ENCODE measurements around the gene NANOS3.

NANOS3 gene

GRCh38 chr19:13876834-13877233 lies at the start of gene NANOS3:
TSS of gene NANOS3 (plus strand) at chr19:13877134. CDS start at chr19:13877249, 115 bp downstream.
- no peak for DNase-seq

GRCh38 chr19:13827656-13828055 lies 49.3 kb upstream of the NANOS3 start:
- no peak for DNase-seq

- no peak for DNase-seq
These were observed 46.7 kb upstream of the NANOS3 start for GRCh38 chr19:13830114-13830740.

- DNase-seq = no peak
These were observed 46.0 kb upstream of the NANOS3 start for GRCh38 chr19:13830741-13831536.

- no peak for DNase-seq
These were observed 45.1 kb upstream of the NANOS3 start for GRCh38 chr19:13831537-13832467.

- peak; percentile 55 for DNase-seq
These were observed 43.3 kb upstream of the NANOS3 start for GRCh38 chr19:13833330-13834243.

GRCh38 chr19:13834244-13835069 lies 42.5 kb upstream of the NANOS3 start:
- DNase-seq = no peak

- no peak for DNase-seq
These were observed 40.9 kb upstream of the NANOS3 start for GRCh38 chr19:13835791-13836723.

- DNase-seq = no peak
These were observed 38.4 kb upstream of the NANOS3 start for GRCh38 chr19:13838435-13839129.

GRCh38 chr19:13839130-13839937 lies 37.6 kb upstream of the NANOS3 start:
- peak; percentile 65 for DNase-seq

- no peak for DNase-seq
These were observed 37.0 kb upstream of the NANOS3 start for GRCh38 chr19:13839938-13840304.

GRCh38 chr19:13840305-13841085 lies 36.4 kb upstream of the NANOS3 start:
- peak; percentile 66 for DNase-seq

- no peak for DNase-seq
These were observed 35.6 kb upstream of the NANOS3 start for GRCh38 chr19:13841086-13841961.

- no peak for DNase-seq
These were observed 35.0 kb upstream of the NANOS3 start for GRCh38 chr19:13841962-13842290.

GRCh38 chr19:13842291-13843103 lies 34.4 kb upstream of the NANOS3 start:
- DNase-seq = no peak

Measured in amniotic stem cell (primary cell).